Mesenchymal stem cell (in vitro differentiated cells and primary cell): Measurements from ENCODE around the gene PGAM1. TPM values are rescaled to one million over a fixed set of nuclear protein-coding genes. Genes with fewer than 3 reads are reported as not detected.

ENCODE experiments used
- DNase-seq: peaks from one replicate; pipeline ENCODE4 v3.0.0-alpha.2; 2013
- H2AFZ ChIP-seq: one replicate; pipeline ENCODE4 v1.6.1; 2013; ENCODE audit warnings: low read depth, mild to moderate bottlenecking, control low read depth, inconsistent platforms, low read length, moderate library complexity
- H2AK5ac ChIP-seq: 2 replicates; pipeline ENCODE4 v1.6.1; 2013; ENCODE audit warnings: low read length, moderate library complexity, mild to moderate bottlenecking, inconsistent platforms; ENCODE audit not compliant: severe bottlenecking
- H2BK120ac ChIP-seq: one replicate; pipeline ENCODE4 v1.6.1; 2013; ENCODE audit warnings: low read depth, mild to moderate bottlenecking, inconsistent platforms, low read length, moderate library complexity
- H2BK12ac ChIP-seq, 2 experiments: one replicate each; pipeline ENCODE4 v1.6.1; 2013; ENCODE audit warnings: inconsistent platforms in 2 of 2, low read length in 2 of 2, mild to moderate bottlenecking in 2 of 2, moderate library complexity in 2 of 2, control low read depth in 1 of 2
- H2BK15ac ChIP-seq: one replicate; pipeline ENCODE4 v1.6.1; 2013; ENCODE audit warnings: mild to moderate bottlenecking, low read depth, inconsistent platforms; ENCODE audit not compliant: poor library complexity, severe bottlenecking
- H2BK5ac ChIP-seq: 2 replicates; pipeline ENCODE4 v1.6.1; 2013; ENCODE audit warnings: low read depth, mild to moderate bottlenecking, low read length, control low read depth, inconsistent platforms; ENCODE audit not compliant: poor library complexity, severe bottlenecking
- H3K14ac ChIP-seq, 2 experiments: one replicate each; pipeline ENCODE4 v1.6.1; 2013; ENCODE audit warnings: inconsistent platforms in 2 of 2, low read length in 2 of 2, control low read depth in 1 of 2, mild to moderate bottlenecking in 1 of 2, moderate library complexity in 1 of 2
- H3K18ac ChIP-seq, 2 experiments: one replicate each; pipeline ENCODE4 v1.6.1; 2013; ENCODE audit warnings: inconsistent platforms in 2 of 2, low read length in 2 of 2, control low read depth in 1 of 2, low read depth in 1 of 2, mild to moderate bottlenecking in 1 of 2
- H3K23ac ChIP-seq, 2 experiments: one replicate each; pipeline ENCODE4 v1.6.1; 2013; ENCODE audit warnings: inconsistent platforms in 2 of 2, low read length in 2 of 2, mild to moderate bottlenecking in 2 of 2, moderate library complexity in 2 of 2, control low read depth in 1 of 2
- H3K27ac ChIP-seq: 2 replicates; pipeline ENCODE4 v1.5.1; 2013; ENCODE audit warnings: mild to moderate bottlenecking, moderate library complexity, low read length, control low read depth, inconsistent platforms; ENCODE audit not compliant: poor library complexity, severe bottlenecking
- H3K27me3 ChIP-seq, 2 experiments: 2 replicates each; pipeline versions ENCODE4 v1.6.1 to v1.7.0; 2013; ENCODE audit warnings: low read length in 2 of 2, mild to moderate bottlenecking in 2 of 2, moderate library complexity in 2 of 2, control low read depth in 1 of 2, inconsistent platforms in 1 of 2; ENCODE audit not compliant: control insufficient read depth in 1 of 2, insufficient read depth in 1 of 2
- H3K36me3 ChIP-seq, 2 experiments: 2 replicates each; pipeline versions ENCODE4 v1.6.1 to v1.7.0; 2013; ENCODE audit warnings: low read length in 2 of 2, control low read depth in 1 of 2, inconsistent platforms in 1 of 2, low read depth in 1 of 2, mild to moderate bottlenecking in 1 of 2; ENCODE audit not compliant: insufficient read depth in 2 of 2, control insufficient read depth in 1 of 2
- H3K4ac ChIP-seq, 2 experiments: one replicate each; pipeline ENCODE4 v1.6.1; 2013; ENCODE audit warnings: inconsistent platforms in 2 of 2, low read length in 2 of 2, mild to moderate bottlenecking in 2 of 2, moderate library complexity in 2 of 2, control low read depth in 1 of 2, low read depth in 1 of 2
- H3K4me1 ChIP-seq: 2 replicates; pipeline ENCODE4 v1.6.1; 2013; ENCODE audit warnings: low read depth, low read length, control low read depth; ENCODE audit not compliant: control insufficient read depth, insufficient read depth
- H3K4me2 ChIP-seq: 2 replicates; pipeline ENCODE4 v1.6.1; 2013; ENCODE audit warnings: low read length, mild to moderate bottlenecking, inconsistent platforms; ENCODE audit not compliant: poor library complexity, severe bottlenecking
- H3K4me3 ChIP-seq, 2 experiments: 2 replicates each; pipeline versions ENCODE4 v1.5.1 to v1.7.0; 2013; ENCODE audit warnings: low read length in 2 of 2, mild to moderate bottlenecking in 2 of 2, control low read depth in 1 of 2, low read depth in 1 of 2; ENCODE audit not compliant: insufficient read depth in 1 of 2
- H3K79me1 ChIP-seq: replicated peaks from 2 replicates; pipeline ENCODE4 v1.6.1; 2013; ENCODE audit warnings: mild to moderate bottlenecking, control low read depth, low read length, inconsistent platforms; ENCODE audit not compliant: poor library complexity, severe bottlenecking
- H3K9ac ChIP-seq: 2 replicates; pipeline ENCODE4 v1.7.0; 2013; ENCODE audit warnings: mild to moderate bottlenecking, low read length, moderate library complexity
- H3K9me3 ChIP-seq: 2 replicates; pipeline ENCODE4 v1.7.0; 2013; ENCODE audit warnings: mild to moderate bottlenecking, low read length; ENCODE audit not compliant: control insufficient read depth
- H4K8ac ChIP-seq: one replicate; pipeline ENCODE4 v1.6.1; 2013; ENCODE audit warnings: inconsistent platforms, mild to moderate bottlenecking, low read length, moderate library complexity
- H4K91ac ChIP-seq: one replicate; pipeline ENCODE4 v1.6.1; 2013; ENCODE audit warnings: mild to moderate bottlenecking, low read length, inconsistent platforms
- WGBS: methylation state at CpG from one replicate; pipeline ENCODE4 v1.1.7; 2013; ENCODE audit warnings: mixed read lengths; 5-methylcytosine and 5-hydroxymethylcytosine counted together
- small RNA-seq: library from polyadenylated mRNA; stranded (forward); fragments of <200 nt; extraction: miRNeasy Mini kit (QIAGEN cat#:217004); gene quantifications from one replicate; pipeline ENCODE3, GENCODE V24; 2013; ENCODE audit warnings: low read depth

Gene PGAM1

GRCh38 chr10:97481071-97481470, 55.1 kb downstream of the PGAM1 start:
- Histone ChIP-seq H3K4me3 (no peak overlapping the region), H3K18ac (no peak overlapping the region), H2BK120ac (no peak overlapping the region), H3K36me3 (peaks cover 36 to 74% of the 10 kb centered on the region in 2 experiments), H3K79me1 (peaks cover 32% of the 10 kb centered on the region), H3K14ac (no peak overlapping the region), H2BK12ac (no peak overlapping the region), H2AK5ac (no peak overlapping the region), H3K9me3 (no peaks in the 10 kb centered on the region), H2BK15ac (no peak overlapping the region), H3K9ac (no peak overlapping the region), H4K91ac (no peak overlapping the region), H3K23ac (no peak overlapping the region), H2AFZ (no peak overlapping the region), H3K27ac (no peak overlapping the region), H2BK5ac (no peak overlapping the region), H3K4me1 (peaks cover 4% of the 10 kb centered on the region), H3K27me3 (no peaks in the 10 kb centered on the region), H4K8ac (no peak overlapping the region), H3K4me2 (no peak overlapping the region), H3K4ac (no peak overlapping the region)
- WGBS, result 97% methylated on average over 3 of the region's 4 CpGs
- no peak for DNase-seq

- Histone ChIP-seq H2BK120ac (no peak overlapping the region), H3K18ac (no peak overlapping the region), H3K4me3 (no peak overlapping the region), H3K4ac (no peak overlapping the region), H2BK12ac (no peak overlapping the region), H2BK15ac (no peak overlapping the region), H3K4me1 (peaks cover 4% of the 10 kb centered on the region), H4K8ac (no peak overlapping the region), H2AK5ac (no peak overlapping the region), H3K79me1 (peaks cover 31% of the 10 kb centered on the region), H2AFZ (no peak overlapping the region), H3K14ac (no peak overlapping the region), H3K23ac (no peak overlapping the region), H3K36me3 (peaks cover 33 to 61% of the 10 kb centered on the region in 2 experiments), H3K4me2 (no peak overlapping the region), H3K27ac (no peak overlapping the region), H3K27me3 (no peaks in the 10 kb centered on the region), H3K9me3 (no peaks in the 10 kb centered on the region), H4K91ac (no peak overlapping the region), H3K9ac (no peak overlapping the region), H2BK5ac (no peak overlapping the region)
- no peak for DNase-seq
- WGBS, result 97% methylated on average over 1 of the region's 1 CpG
These were observed 56.4 kb downstream of the PGAM1 start for GRCh38 chr10:97482381-97482780.

Small RNA genes lying within 50 kb of the gene (small RNA-seq; reads per million reads assigned to genes)
- not detected for gene RF00019
